Motor neuron (in vitro differentiated cells): Measurements from ENCODE around the gene DLST. TPM values are rescaled to one million over a fixed set of nuclear protein-coding genes. Genes with fewer than 3 reads are reported as not detected.

Source experiments
- ATAC-seq, 8 experiments: fragments of 200-7000 bp; cut with Tn5 transposase; replicated peaks in 6 of 8; 2 replicates each; pipeline ENCODE4 v1.8.0; 2021; ENCODE audit warnings: mild to moderate bottlenecking in 8 of 8, moderate library complexity in 8 of 8
- H3K27ac ChIP-seq, 2 donors: fragments of 250-450 bp; sonication (Bioruptor Pico); 2 replicates each; pipeline ENCODE4 v1.9.0; 2021; ENCODE audit warnings: antibody characterized with exemption in 2 of 2, mild to moderate bottlenecking in 2 of 2, moderate library complexity in 1 of 2
- H3K4me1 ChIP-seq, 2 donors: fragments of 250-450 bp; sonication (Bioruptor Pico); replicated peaks in 1 of 2; 2 replicates each; pipeline ENCODE4 v1.6.1; 2021; ENCODE audit warnings: antibody characterized with exemption in 2 of 2, mild to moderate bottlenecking in 2 of 2, moderate library complexity in 1 of 2
- H3K4me3 ChIP-seq, 5 donors: fragments of 250-450 bp; sonication (Bioruptor Pico); 2 replicates each; pipeline ENCODE4 v1.9.0; 2021; ENCODE audit warnings: antibody characterized with exemption in 5 of 5, mild to moderate bottlenecking in 5 of 5, moderate library complexity in 4 of 5
- WGBS, 10 experiments: fragments of 450-650 bp; shearing (Covaris generic); methylation state at CpG; one replicate each; pipeline ENCODE4 v1.0.0; 2022; 5-methylcytosine and 5-hydroxymethylcytosine counted together
- in situ Hi-C, 9 experiments: fragments of 400-800 bp; cut with MboI; loops; one replicate each; pipeline ENCODE4 v1.15.0; 2021; ENCODE audit warnings: low sequenced_read_pairs in 9 of 9, low pct_unique_long_range_greater_than_20kb in 2 of 9; ENCODE audit not compliant: unreplicated experiment in 9 of 9
- total RNA-seq, 8 experiments: library from RNA; unstranded; fragments of 300-600 nt; gene quantifications; 2 replicates each; pipeline versions ENCODE4 v1.2.3 to v1.2.4, GENCODE V29; 2022

The DLST gene
- total RNA-seq, 8 experiments from 2014 or later: 30.3 to 106 (median 51.6) TPM

- H3K4me3 ChIP-seq: no peak overlapping the region
Observed at GRCh38 chr14:74906925-74907521, 25.3 kb downstream of the DLST start.

GRCh38 chr14:74907744-74908143, 26.0 kb downstream of the DLST start:
- ATAC-seq: no peak
- no peaks in the 10 kb centered on the region for H3K4me1 ChIP-seq
- in situ Hi-C loops: loop anchor here in 3 of 9 experiments (25.0 kb wide), 1 partner anchor 180 kb away; no protein-coding TSS in a partner anchor
- H3K27ac ChIP-seq: no peak overlapping the region
- no peak overlapping the region for H3K4me3 ChIP-seq
- WGBS, 10 experiments: 0 to 100% (median 80%) methylated on average over 1 to 4 of the region's 6 CpGs; no CpG with 5 or more reads in 3 of the 10 experiments

More at GRCh38 chr14:74906925-74907521, 25.3 kb downstream of the DLST start:
- in situ Hi-C loops: loop anchor here in 3 of 9 experiments (25.0 kb wide), 1 partner anchor 180 kb away; no protein-coding TSS in a partner anchor
- 96% methylated on average over 4 of the region's 12 CpGs; no CpG with 5 or more reads in 9 of the 10 experiments for whole genome bisulfite sequencing, 10 experiments
- Histone ChIP-seq H3K27ac (no peak overlapping the region), H3K4me1 (no peaks in the 10 kb centered on the region)
- ATAC-seq: peak in 4 of 8 experiments; percentile 4 to 78 (median 50)

GRCh38 chr14:74908861-74909341, 27.2 kb downstream of the DLST start:
- in situ Hi-C loops: loop anchor here in 3 of 9 experiments (25.0 kb wide), 1 partner anchor 178 kb away; no protein-coding TSS in a partner anchor
- Histone ChIP-seq H3K4me1 (no peaks in the 10 kb centered on the region), H3K4me3 (no peak overlapping the region), H3K27ac (no peak overlapping the region)
- 83 to 100% (median 92%) methylated on average over 1 to 2 of the region's 9 CpGs; no CpG with 5 or more reads in 7 of the 10 experiments for WGBS, 10 experiments
- ATAC-seq: peak in 2 of 8 experiments; percentile 4 to 10

GRCh38 chr14:74909501-74909900, 27.8 kb downstream of the DLST start:
- no peak overlapping the region for H3K4me3 ChIP-seq
- WGBS, 10 experiments: 60% methylated on average over 2 of the region's 14 CpGs; no CpG with 5 or more reads in 9 of the 10 experiments
- peak in 1 of 8 experiments; percentile 8 for ATAC-seq
- H3K27ac ChIP-seq: no peak overlapping the region
- in situ Hi-C loops: loop anchor here in 3 of 9 experiments (25.0 kb wide), 1 partner anchor 178 kb away; no protein-coding TSS in a partner anchor
- no peaks in the 10 kb centered on the region for H3K4me1 ChIP-seq

- in situ Hi-C loops: loop anchor here in 3 of 9 experiments (25.0 kb wide), 1 partner anchor 177 kb away; no protein-coding TSS in a partner anchor
Observed at GRCh38 chr14:74909911-74910310, 28.2 kb downstream of the DLST start.

GRCh38 chr14:74910556-74910955, 28.8 kb downstream of the DLST start:
- Histone ChIP-seq H3K27ac (no peak overlapping the region), H3K4me3 (no peak overlapping the region), H3K4me1 (no peaks in the 10 kb centered on the region)
- in situ Hi-C loops: loop anchor here in 3 of 9 experiments (25.0 kb wide), 1 partner anchor 177 kb away; no protein-coding TSS in a partner anchor
- ATAC-seq: peak in 3 of 8 experiments; percentile 12 to 43 (median 38)
- WGBS, 10 experiments: 6 to 100% (median 47%) methylated on average over 1 to 8 of the region's 10 CpGs; no CpG with 5 or more reads in 4 of the 10 experiments

More at GRCh38 chr14:74909911-74910310, 28.2 kb downstream of the DLST start:
- Histone ChIP-seq H3K4me1 (no peaks in the 10 kb centered on the region), H3K4me3 (no peak overlapping the region), H3K27ac (no peak overlapping the region)
- 95 to 100% (median 97%) methylated on average over 3 to 5 of the region's 10 CpGs; no CpG with 5 or more reads in 7 of the 10 experiments for WGBS, 10 experiments
- no peak for ATAC-seq

- Histone ChIP-seq H3K27ac (no peak overlapping the region), H3K4me1 (no peaks in the 10 kb centered on the region), H3K4me3 (no peak overlapping the region)
- in situ Hi-C loops: loop anchor here in 3 of 9 experiments (25.0 kb wide), 1 partner anchor 176 kb away; no protein-coding TSS in a partner anchor
- no peak for ATAC-seq
- 100% methylated on average over 1 of the region's 6 CpGs; no CpG with 5 or more reads in 9 of the 10 experiments for WGBS, 10 experiments
Observed at GRCh38 chr14:74911221-74911620, 29.5 kb downstream of the DLST start.

- in situ Hi-C loops: loop anchor here in 3 of 9 experiments (25.0 kb wide), 1 partner anchor 176 kb away; no protein-coding TSS in a partner anchor
- no peak overlapping the region for H3K4me3 ChIP-seq
- no peak overlapping the region for H3K27ac ChIP-seq
- H3K4me1 ChIP-seq: no peaks in the 10 kb centered on the region
- ATAC-seq: no peak
- 80 to 82% methylated on average over 1 to 5 of the region's 5 CpGs; no CpG with 5 or more reads in 8 of the 10 experiments for WGBS, 10 experiments
Observed at GRCh38 chr14:74911704-74912103, 30.0 kb downstream of the DLST start.

- 89 to 100% methylated on average over 1 to 3 of the region's 6 CpGs; no CpG with 5 or more reads in 8 of the 10 experiments for WGBS, 10 experiments
- H3K4me3 ChIP-seq: no peak overlapping the region
- no peak overlapping the region for H3K27ac ChIP-seq
- no peak for ATAC-seq
- H3K4me1 ChIP-seq: no peaks in the 10 kb centered on the region
- in situ Hi-C loops: loop anchor here in 3 of 9 experiments (25.0 kb wide), 1 partner anchor 175 kb away; no protein-coding TSS in a partner anchor
Observed at GRCh38 chr14:74912111-74912510, 30.4 kb downstream of the DLST start.

- in situ Hi-C loops: loop anchor here in 3 of 9 experiments (25.0 kb wide), 1 partner anchor 174 kb away; no protein-coding TSS in a partner anchor
- no peak overlapping the region for H3K4me3 ChIP-seq
- no peaks in the 10 kb centered on the region for H3K4me1 ChIP-seq
- whole genome bisulfite sequencing, 10 experiments: 43 to 100% (median 100%) methylated on average over 1 to 7 of the region's 10 CpGs; no CpG with 5 or more reads in 6 of the 10 experiments
- no peak for ATAC-seq
- H3K27ac ChIP-seq: no peak overlapping the region
Observed at GRCh38 chr14:74912801-74913200, 31.1 kb downstream of the DLST start.

GRCh38 chr14:74913393-74913910, 31.7 kb downstream of the DLST start:
- Histone ChIP-seq H3K27ac (no peak overlapping the region), H3K4me1 (no peaks in the 10 kb centered on the region), H3K4me3 (no peak overlapping the region)
- 20 to 100% (median 61%) methylated on average over 1 to 5 of the region's 5 CpGs; no CpG with 5 or more reads in 5 of the 10 experiments for WGBS, 10 experiments
- ATAC-seq: no peak
- in situ Hi-C loops: loop anchor here in 3 of 9 experiments (25.0 kb wide), 1 partner anchor 174 kb away; no protein-coding TSS in a partner anchor

GRCh38 chr14:74913986-74914573, 32.4 kb downstream of the DLST start:
- Histone ChIP-seq H3K4me1 (no peaks in the 10 kb centered on the region), H3K4me3 (no peak overlapping the region), H3K27ac (no peak overlapping the region)
- peak; percentile 56 to 84 (median 74) for ATAC-seq
- 0 to 86% (median 38%) methylated on average over 1 to 3 of the region's 6 CpGs; no CpG with 5 or more reads in 3 of the 10 experiments for WGBS, 10 experiments
- in situ Hi-C loops: loop anchor here in 3 of 9 experiments (25.0 kb wide), 1 partner anchor 173 kb away; no protein-coding TSS in a partner anchor
